ENCODE data around the gene CWF19L2.
"Not testable (repeated sequence)": the region's sequence is repeated elsewhere in the genome, so short reads cannot be mapped to it uniquely, and the experiment has no call there.

CWF19L2 gene

GRCh38 chr11:107439586-107440167, 17.9 kb downstream of the CWF19L2 start:
- Histone ChIP-seq H3K36me3 (ENCODE audit: insufficient read depth, low read length) (peaks cover 6% of the 10 kb centered on the region; the same call in 1 of the 2 replicates), H3K27ac (ENCODE audit: low read depth, low read length) (no peak overlapping the region), H3K79me2 (ENCODE audit: control insufficient read depth, insufficient read depth, low read length, unreplicated experiment) (no peaks in the 10 kb centered on the region), H3K4me1 (ENCODE audit: control insufficient read depth, insufficient read depth, low read length, unreplicated experiment) (no peaks in the 10 kb centered on the region), H2AFZ (ENCODE audit: low read length, unreplicated experiment) (no peak overlapping the region), H3K27me3 (ENCODE audit: insufficient read depth, low read length) (no peaks in the 10 kb centered on the region), H3K4me3 (ENCODE audit: low read depth, low read length) (no peak overlapping the region)

- Histone ChIP-seq H2AFZ (ENCODE audit: low read length, unreplicated experiment) (no peak overlapping the region), H3K4me1 (ENCODE audit: control insufficient read depth, insufficient read depth, low read length, unreplicated experiment) (no peaks in the 10 kb centered on the region), H3K79me2 (ENCODE audit: control insufficient read depth, insufficient read depth, low read length, unreplicated experiment) (no peaks in the 10 kb centered on the region), H3K4me3 (ENCODE audit: low read depth, low read length) (no peak overlapping the region), H3K27ac (ENCODE audit: low read depth, low read length) (no peak overlapping the region), H3K36me3 (ENCODE audit: insufficient read depth, low read length) (peaks cover 6% of the 10 kb centered on the region; the same call in 1 of the 2 replicates), H3K27me3 (ENCODE audit: insufficient read depth, low read length) (no peaks in the 10 kb centered on the region)
Observed at GRCh38 chr11:107438148-107438547, 19.5 kb downstream of the CWF19L2 start.

GRCh38 chr11:107430525-107430924, 27.1 kb downstream of the CWF19L2 start:
- Histone ChIP-seq H3K27me3 (ENCODE audit: insufficient read depth, low read length) (no peaks in the 10 kb centered on the region), H3K4me3 (ENCODE audit: low read depth, low read length) (no peak overlapping the region), H3K79me2 (ENCODE audit: control insufficient read depth, insufficient read depth, low read length, unreplicated experiment) (no peaks in the 10 kb centered on the region), H3K36me3 (ENCODE audit: insufficient read depth, low read length) (no peaks in the 10 kb centered on the region), H3K4me1 (ENCODE audit: control insufficient read depth, insufficient read depth, low read length, unreplicated experiment) (no peaks in the 10 kb centered on the region), H2AFZ (ENCODE audit: low read length, unreplicated experiment) (no peak overlapping the region), H3K27ac (ENCODE audit: low read depth, low read length) (no peak overlapping the region)

- Histone ChIP-seq H3K27ac (ENCODE audit: low read depth, low read length) (no peak overlapping the region), H3K4me3 (ENCODE audit: low read depth, low read length) (no peak overlapping the region), H2AFZ (ENCODE audit: low read length, unreplicated experiment) (no peak overlapping the region), H3K36me3 (ENCODE audit: insufficient read depth, low read length) (no peaks in the 10 kb centered on the region), H3K79me2 (ENCODE audit: control insufficient read depth, insufficient read depth, low read length, unreplicated experiment) (no peaks in the 10 kb centered on the region), H3K27me3 (ENCODE audit: insufficient read depth, low read length) (no peaks in the 10 kb centered on the region), H3K4me1 (ENCODE audit: control insufficient read depth, insufficient read depth, low read length, unreplicated experiment) (no peaks in the 10 kb centered on the region)
Observed at GRCh38 chr11:107427569-107428180, 29.9 kb downstream of the CWF19L2 start.

GRCh38 chr11:107413352-107413751, 44.3 kb downstream of the CWF19L2 start:
- Histone ChIP-seq H2AFZ (ENCODE audit: low read length, unreplicated experiment) (no peak overlapping the region), H3K4me1 (ENCODE audit: control insufficient read depth, insufficient read depth, low read length, unreplicated experiment) (no peaks in the 10 kb centered on the region), H3K36me3 (ENCODE audit: insufficient read depth, low read length) (no peaks in the 10 kb centered on the region; the same call in 1 of the 2 replicates), H3K79me2 (ENCODE audit: control insufficient read depth, insufficient read depth, low read length, unreplicated experiment) (no peaks in the 10 kb centered on the region), H3K4me3 (ENCODE audit: low read depth, low read length) (no peak overlapping the region), H3K27me3 (ENCODE audit: insufficient read depth, low read length) (no peaks in the 10 kb centered on the region), H3K27ac (ENCODE audit: low read depth, low read length) (no peak overlapping the region)

- no peak overlapping the region for H3K4me3 ChIP-seq (ENCODE audit: low read depth, low read length)
- H3K4me1 ChIP-seq (ENCODE audit: control insufficient read depth, insufficient read depth, low read length, unreplicated experiment), result no peaks in the 10 kb centered on the region
- H2AFZ ChIP-seq (ENCODE audit: low read length, unreplicated experiment), result no peak overlapping the region
- no peak overlapping the region for H3K27ac ChIP-seq (ENCODE audit: low read depth, low read length)
- H3K79me2 ChIP-seq (ENCODE audit: control insufficient read depth, insufficient read depth, low read length, unreplicated experiment), result no peaks in the 10 kb centered on the region
- H3K27me3 ChIP-seq (ENCODE audit: insufficient read depth, low read length), result no peaks in the 10 kb centered on the region
- H3K36me3 ChIP-seq (ENCODE audit: insufficient read depth, low read length), result no peaks in the 10 kb centered on the region; the same call in 1 of the 2 replicates
Observed at GRCh38 chr11:107408762-107409211, 48.8 kb downstream of the CWF19L2 start.

GRCh38 chr11:107405260-107405659, 52.4 kb downstream of the CWF19L2 start:
- Histone ChIP-seq H3K36me3 (ENCODE audit: insufficient read depth, low read length) (no peaks in the 10 kb centered on the region; the same call in 1 of the 2 replicates), H3K79me2 (ENCODE audit: control insufficient read depth, insufficient read depth, low read length, unreplicated experiment) (no peaks in the 10 kb centered on the region), H3K4me3 (ENCODE audit: low read depth, low read length) (no peak overlapping the region), H2AFZ (ENCODE audit: low read length, unreplicated experiment) (no peak overlapping the region), H3K4me1 (ENCODE audit: control insufficient read depth, insufficient read depth, low read length, unreplicated experiment) (no peaks in the 10 kb centered on the region), H3K27ac (ENCODE audit: low read depth, low read length) (no peak overlapping the region), H3K27me3 (ENCODE audit: insufficient read depth, low read length) (no peaks in the 10 kb centered on the region)

- not testable (repeated sequence) for H3K4me3 ChIP-seq (ENCODE audit: low read depth, low read length); H3K79me2 ChIP-seq (ENCODE audit: control insufficient read depth, insufficient read depth, low read length, unreplicated experiment); H2AFZ ChIP-seq (ENCODE audit: low read length, unreplicated experiment); H3K27ac ChIP-seq (ENCODE audit: low read depth, low read length); H3K27me3 ChIP-seq (ENCODE audit: insufficient read depth, low read length); H3K4me1 ChIP-seq (ENCODE audit: control insufficient read depth, insufficient read depth, low read length, unreplicated experiment)
- H3K36me3 ChIP-seq (ENCODE audit: insufficient read depth, low read length), result peaks cover 10% of the 10 kb centered on the region
Observed at GRCh38 chr11:107401131-107401530, 56.5 kb downstream of the CWF19L2 start.

- H2AFZ ChIP-seq (ENCODE audit: low read length, unreplicated experiment), result no peak overlapping the region
- no peak overlapping the region for H3K27ac ChIP-seq (ENCODE audit: low read depth, low read length)
- H3K79me2 ChIP-seq (ENCODE audit: control insufficient read depth, insufficient read depth, low read length, unreplicated experiment), result no peaks in the 10 kb centered on the region
- H3K36me3 ChIP-seq (ENCODE audit: insufficient read depth, low read length), result peaks cover 13% of the 10 kb centered on the region
- H3K27me3 ChIP-seq (ENCODE audit: insufficient read depth, low read length), result no peaks in the 10 kb centered on the region
- no peak overlapping the region for H3K4me3 ChIP-seq (ENCODE audit: low read depth, low read length)
- H3K4me1 ChIP-seq (ENCODE audit: control insufficient read depth, insufficient read depth, low read length, unreplicated experiment), result no peaks in the 10 kb centered on the region
Observed at GRCh38 chr11:107397357-107397756, 60.3 kb downstream of the CWF19L2 start.

- H3K27ac ChIP-seq (ENCODE audit: low read depth, low read length), result no peak overlapping the region
- H2AFZ ChIP-seq (ENCODE audit: low read length, unreplicated experiment), result no peak overlapping the region
- H3K27me3 ChIP-seq (ENCODE audit: insufficient read depth, low read length), result no peaks in the 10 kb centered on the region
- H3K4me3 ChIP-seq (ENCODE audit: low read depth, low read length), result no peak overlapping the region
- no peaks in the 10 kb centered on the region for H3K4me1 ChIP-seq (ENCODE audit: control insufficient read depth, insufficient read depth, low read length, unreplicated experiment)
- no peaks in the 10 kb centered on the region for H3K79me2 ChIP-seq (ENCODE audit: control insufficient read depth, insufficient read depth, low read length, unreplicated experiment)
- peaks cover 10% of the 10 kb centered on the region for H3K36me3 ChIP-seq (ENCODE audit: insufficient read depth, low read length)
Observed at GRCh38 chr11:107392611-107393010, 65.0 kb downstream of the CWF19L2 start.

GRCh38 chr11:107390701-107391100, 66.9 kb downstream of the CWF19L2 start:
- H3K27me3 ChIP-seq (ENCODE audit: insufficient read depth, low read length); H3K79me2 ChIP-seq (ENCODE audit: control insufficient read depth, insufficient read depth, low read length, unreplicated experiment); H3K36me3 ChIP-seq (ENCODE audit: insufficient read depth, low read length); H3K4me3 ChIP-seq (ENCODE audit: low read depth, low read length); H3K27ac ChIP-seq (ENCODE audit: low read depth, low read length); H2AFZ ChIP-seq (ENCODE audit: low read length, unreplicated experiment); H3K4me1 ChIP-seq (ENCODE audit: control insufficient read depth, insufficient read depth, low read length, unreplicated experiment): not testable (repeated sequence)
